RWPE1 (cell line): Measurements from ENCODE around the gene SIMC1.

Source experiments
- CTCF ChIA-PET: fragments of 350-600 bp; sonication (Branson Sonifier 250); formaldehyde crosslinking; extraction: SDS; loops from one replicate; lab custom pipeline; 2021; lab: Yijun Ruan, JAX
- POLR2A ChIA-PET: fragments of 400-600 bp; formaldehyde crosslinking; extraction: SDS; loops from one replicate; lab custom pipeline; 2020; ENCODE audit warnings: antibody characterized with exemption; ENCODE audit not compliant: low non-redundant PET; lab: Yijun Ruan, JAX
- DNase-seq: peaks from one replicate; pipeline ENCODE4 v3.0.0; 2012; ENCODE audit warnings: low spot score
- H3K27ac ChIP-seq: fragments of 450-650 bp; 2 replicates; pipeline ENCODE4 v1.5.1; 2017
- TF ChIP-seq, protein P1 (sequence below): fragments of 450-650 bp; conservative IDR thresholded peaks from 2 replicates; pipeline ENCODE4 v1.5.1; 2017; ENCODE audit warnings: low read depth, mild to moderate bottlenecking

The SIMC1 gene

DNA sequence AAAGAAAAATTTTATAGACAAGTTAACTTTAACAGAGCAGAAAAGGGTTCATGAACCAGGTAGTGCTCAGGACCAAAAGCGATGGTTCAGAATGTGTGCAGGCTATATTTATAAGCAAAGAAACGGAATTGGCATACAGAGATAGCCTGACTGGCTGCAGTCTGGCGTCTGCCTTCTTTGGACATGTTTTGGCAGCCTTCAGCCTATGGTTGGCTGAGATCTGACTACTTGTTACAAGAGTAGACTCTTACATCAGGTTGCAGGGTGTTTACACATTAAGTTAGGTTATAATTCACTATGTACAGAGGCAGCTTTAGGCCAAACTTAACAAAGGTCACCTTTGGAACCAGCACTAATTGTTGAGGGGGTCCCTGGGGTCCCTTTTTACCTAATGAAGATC lies 143.2 kb downstream of the SIMC1 start:
- POLR2A ChIA-PET, result no interaction called here

DNA sequence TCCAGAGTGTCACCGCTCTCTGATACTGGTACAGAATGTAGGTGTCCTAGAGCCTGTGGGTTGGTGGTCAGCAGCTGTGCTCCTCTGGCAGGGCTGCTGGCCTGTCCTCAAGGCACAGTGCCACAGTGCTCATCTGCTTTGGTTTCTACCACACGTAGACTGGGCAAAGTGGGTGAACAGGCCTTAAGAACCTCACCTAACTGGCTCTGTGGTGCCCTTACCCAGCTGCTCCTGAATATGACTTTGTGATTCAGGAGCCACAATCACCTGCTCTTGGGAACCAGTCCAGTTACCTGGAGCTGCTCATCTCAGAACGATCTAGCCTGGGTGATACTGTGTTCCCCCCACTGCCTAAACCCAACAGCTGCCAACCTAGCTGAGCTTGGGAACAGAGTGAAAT lies 143.8 kb downstream of the SIMC1 start:
- TF ChIP-seq, protein P1, sequence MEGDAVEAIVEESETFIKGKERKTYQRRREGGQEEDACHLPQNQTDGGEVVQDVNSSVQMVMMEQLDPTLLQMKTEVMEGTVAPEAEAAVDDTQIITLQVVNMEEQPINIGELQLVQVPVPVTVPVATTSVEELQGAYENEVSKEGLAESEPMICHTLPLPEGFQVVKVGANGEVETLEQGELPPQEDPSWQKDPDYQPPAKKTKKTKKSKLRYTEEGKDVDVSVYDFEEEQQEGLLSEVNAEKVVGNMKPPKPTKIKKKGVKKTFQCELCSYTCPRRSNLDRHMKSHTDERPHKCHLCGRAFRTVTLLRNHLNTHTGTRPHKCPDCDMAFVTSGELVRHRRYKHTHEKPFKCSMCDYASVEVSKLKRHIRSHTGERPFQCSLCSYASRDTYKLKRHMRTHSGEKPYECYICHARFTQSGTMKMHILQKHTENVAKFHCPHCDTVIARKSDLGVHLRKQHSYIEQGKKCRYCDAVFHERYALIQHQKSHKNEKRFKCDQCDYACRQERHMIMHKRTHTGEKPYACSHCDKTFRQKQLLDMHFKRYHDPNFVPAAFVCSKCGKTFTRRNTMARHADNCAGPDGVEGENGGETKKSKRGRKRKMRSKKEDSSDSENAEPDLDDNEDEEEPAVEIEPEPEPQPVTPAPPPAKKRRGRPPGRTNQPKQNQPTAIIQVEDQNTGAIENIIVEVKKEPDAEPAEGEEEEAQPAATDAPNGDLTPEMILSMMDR, result no peak
- peak overlapping the region; percentile 43 for H3K27ac ChIP-seq
- ChIA-PET CTCF (no interaction called here), POLR2A (no interaction called here)
- DNase-seq, result no peak

More for the DNA sequence above, 143.2 kb downstream of the SIMC1 start:
- H3K27ac ChIP-seq, result no peak overlapping the region
- CTCF ChIA-PET, result interaction anchor here (1.1 kb wide), 1 partner anchor 71 kb away, joined by 3 read pairs; no protein-coding TSS in a partner anchor
- DNase-seq, result no peak
- TF ChIP-seq, protein P1, result no peak

DNA sequence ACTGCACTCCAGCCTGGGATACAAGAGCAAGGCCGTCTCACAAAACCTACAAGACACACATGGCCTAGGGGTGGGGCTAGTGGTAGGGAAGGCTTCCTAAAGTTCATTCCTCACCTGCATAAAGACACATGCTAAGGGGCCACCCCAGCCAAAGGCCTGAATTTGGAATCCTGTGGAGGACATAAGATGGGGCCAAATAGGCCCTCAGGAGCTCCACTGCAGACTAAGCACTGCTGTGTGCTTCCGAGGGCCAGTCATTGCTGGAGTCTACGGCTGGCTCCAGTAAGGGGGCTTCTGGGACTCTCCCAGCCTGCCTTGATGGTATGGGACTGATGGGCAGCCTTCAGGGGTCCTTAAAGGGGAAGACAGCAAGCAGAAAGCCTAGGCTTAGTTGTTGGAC lies 144.5 kb downstream of the SIMC1 start:
- CTCF ChIA-PET, result interaction anchor here (1.0 kb wide), 1 partner anchor 21 kb away, joined by 3 read pairs; the partner anchor contains the start of gene KIAA1191
- peak overlapping the region; percentile 43 for H3K27ac ChIP-seq
- TF ChIP-seq, protein P1, result no peak
- DNase-seq, result no peak
- POLR2A ChIA-PET, result no interaction called here

DNA sequence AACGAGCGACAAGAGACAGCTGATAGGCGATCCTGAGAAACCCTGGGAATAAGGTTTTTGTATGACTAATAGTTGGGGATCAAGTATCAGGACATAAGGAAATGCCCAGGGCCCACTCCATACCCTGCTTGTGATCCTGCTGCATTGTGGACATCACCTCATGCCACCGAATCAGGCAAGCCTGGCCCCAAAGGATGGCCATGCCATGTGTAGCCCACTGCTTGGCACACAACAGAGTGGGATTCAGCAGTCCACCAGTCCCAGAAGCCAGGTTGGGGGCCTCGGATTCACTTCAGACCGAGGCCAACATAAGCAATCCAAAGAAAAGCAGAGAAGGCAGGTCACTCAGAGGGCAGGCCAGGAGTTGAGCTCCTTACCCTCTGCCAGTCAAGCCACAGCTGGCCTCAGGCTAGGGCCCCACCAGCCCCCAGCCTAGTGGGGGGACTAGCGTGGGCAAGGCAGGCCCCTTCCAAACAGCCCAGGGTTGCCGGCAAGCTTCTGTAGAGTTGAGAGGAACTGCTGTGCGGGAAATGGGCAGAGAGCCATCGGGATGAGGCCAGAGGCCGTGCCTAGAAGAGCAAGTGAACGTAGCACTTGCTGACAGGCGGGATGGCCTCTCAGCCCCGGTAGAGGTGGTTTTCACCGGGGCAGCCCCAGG lies 145.2 kb downstream of the SIMC1 start:
- CTCF ChIA-PET, result interaction anchor here (1.0 kb wide), 1 partner anchor 22 kb away, joined by 3 read pairs; the partner anchor contains the start of gene KIAA1191
- H3K27ac ChIP-seq, result peak overlapping the region; percentile 11
- TF ChIP-seq, protein P1, result no peak
- no peak for DNase-seq
- POLR2A ChIA-PET, result no interaction called here

DNA sequence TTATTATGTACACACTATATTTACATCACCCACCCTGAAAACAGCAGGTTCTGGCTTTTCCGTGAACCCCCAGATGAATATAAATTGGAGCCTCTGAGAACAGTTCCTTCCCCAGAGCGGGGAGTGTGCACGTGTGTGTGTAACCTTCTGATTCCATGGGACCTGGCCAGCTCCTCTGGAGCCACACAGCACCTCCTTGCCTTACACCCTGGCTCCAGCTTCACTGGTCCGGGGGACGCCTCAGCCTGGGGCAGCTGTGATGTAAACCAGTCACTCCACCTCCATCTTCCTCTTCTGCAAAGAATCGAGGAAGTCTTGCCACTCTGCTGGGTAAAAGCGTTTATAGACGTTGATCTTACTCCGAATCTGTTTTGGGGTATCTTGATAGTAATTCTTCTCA lies 145.7 kb downstream of the SIMC1 start:
- DNase-seq, result no peak
- ChIA-PET CTCF (interaction anchor here (1.0 kb wide), 1 partner anchor 22 kb away, joined by 3 read pairs; the partner anchor contains the start of gene KIAA1191), POLR2A (no interaction called here)
- H3K27ac ChIP-seq, result peak overlapping the region; percentile 11
- TF ChIP-seq, protein P1, result no peak

DNA sequence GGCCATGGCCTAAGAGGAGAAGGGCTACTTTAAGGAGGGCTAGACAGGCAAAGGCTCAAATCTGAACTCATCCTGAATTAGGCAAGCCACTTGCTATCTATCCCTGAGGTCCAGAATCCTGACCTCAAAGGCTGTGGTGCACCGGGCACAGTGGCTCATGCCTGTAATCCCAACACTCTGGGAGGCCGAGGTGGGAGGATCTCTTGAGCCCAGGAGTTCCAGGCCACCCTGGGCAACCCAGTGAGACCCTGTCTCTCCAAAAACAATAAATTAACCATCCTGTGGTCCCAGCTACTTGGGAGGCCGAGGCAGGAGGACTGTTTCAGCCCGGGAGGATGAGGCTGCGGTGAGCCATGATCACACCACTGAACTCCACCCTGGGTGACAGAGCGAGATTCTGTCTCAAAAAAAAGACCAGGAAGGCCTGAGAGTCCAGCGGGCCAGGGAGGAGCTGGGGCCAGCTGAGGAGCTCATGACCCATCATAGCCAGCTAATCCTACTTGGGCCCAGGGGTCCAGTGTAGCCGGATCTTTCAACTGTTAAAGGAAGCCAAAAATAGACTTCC lies 146.2 kb downstream of the SIMC1 start:
- no peak for DNase-seq
- H3K27ac ChIP-seq, result peak overlapping the region; percentile 11
- TF ChIP-seq, protein P1, result no peak
- CTCF ChIA-PET, result no interaction called here
- POLR2A ChIA-PET, result no interaction called here
